GM03348 (cell line): ENCODE measurements around the gene DUS1L.

Experiments
- DNase-seq: peaks from one replicate; pipeline ENCODE4 v3.0.0; 2012; ENCODE audit warnings: low spot score

DUS1L gene

DNA sequence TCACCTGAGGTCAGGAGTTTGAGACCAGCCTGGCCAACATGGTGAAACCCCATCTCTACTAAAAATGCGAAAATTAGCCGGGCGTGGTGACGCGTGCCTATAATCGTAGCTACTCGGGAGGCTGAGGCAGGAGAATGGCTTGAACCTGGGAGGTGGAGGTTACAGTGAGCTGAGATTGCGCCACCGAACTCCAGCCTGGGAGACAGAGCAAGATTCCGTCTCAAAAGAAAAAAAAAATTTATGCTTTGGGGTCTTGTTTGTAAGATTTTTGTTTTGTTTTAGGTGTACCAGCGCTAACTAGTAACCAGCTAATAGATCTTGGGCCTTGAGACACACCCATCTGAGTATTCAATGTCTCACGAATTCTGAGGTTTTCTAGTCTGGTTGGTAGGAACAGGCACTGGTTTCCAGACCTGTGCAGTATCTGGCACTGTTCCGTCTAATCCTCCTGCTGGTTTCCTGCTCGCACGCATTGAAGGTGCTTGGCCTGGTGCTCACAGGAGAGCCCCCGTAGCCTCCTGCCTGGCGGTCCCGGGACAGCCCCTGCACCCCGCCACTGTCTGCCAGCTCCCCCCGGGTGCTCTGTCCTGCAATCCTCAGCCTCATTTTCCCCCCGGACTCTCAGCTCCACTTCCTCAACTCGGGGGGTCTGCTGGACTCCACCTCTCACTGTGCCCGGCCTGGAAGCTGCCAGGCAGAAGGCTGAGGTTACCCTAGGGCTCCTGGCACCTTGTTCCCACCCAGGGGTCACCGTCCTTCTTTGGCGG, 10.6 kb upstream of the DUS1L start:
- no peak for DNase-seq

DNA sequence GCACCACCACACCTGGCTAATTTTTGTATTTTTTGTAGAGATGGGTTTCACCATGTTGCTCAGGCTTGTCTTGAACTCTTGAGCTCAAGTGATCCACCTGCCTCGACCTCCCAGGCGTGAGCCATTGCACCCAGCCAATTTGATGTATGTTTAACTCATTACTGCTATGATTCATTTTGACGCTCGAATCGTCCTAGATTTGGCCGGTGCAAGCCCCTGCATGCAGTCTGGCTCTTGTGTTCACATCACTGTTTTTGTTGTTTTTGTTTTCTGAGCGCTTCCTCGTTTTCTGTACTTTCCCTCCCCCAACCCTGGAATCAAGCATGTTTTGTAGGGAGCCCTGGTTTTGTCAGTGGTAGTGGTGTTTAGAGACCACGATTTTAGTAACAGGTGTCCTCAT, 7.8 kb upstream of the DUS1L start:
- no peak for DNase-seq

DNA sequence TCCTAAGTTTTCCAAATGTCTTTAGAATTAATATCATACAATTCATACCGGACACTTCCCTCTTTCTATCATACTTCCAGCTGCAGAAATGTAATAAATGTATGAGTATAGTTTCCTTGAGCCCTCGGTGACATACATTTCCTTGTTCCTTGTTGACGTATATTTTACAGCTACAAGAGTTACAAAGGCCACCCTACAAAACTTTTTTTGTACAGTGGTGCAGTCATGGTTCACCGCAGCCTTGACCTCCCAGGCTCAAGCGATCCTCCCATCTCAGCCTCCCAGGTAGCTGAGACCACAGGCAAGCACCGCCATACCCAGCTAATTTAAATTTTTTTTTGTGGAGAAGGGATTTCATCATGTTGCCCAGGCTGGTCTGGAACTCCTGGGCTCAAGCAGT, 7.2 kb upstream of the DUS1L start:
- no peak for DNase-seq

DNA sequence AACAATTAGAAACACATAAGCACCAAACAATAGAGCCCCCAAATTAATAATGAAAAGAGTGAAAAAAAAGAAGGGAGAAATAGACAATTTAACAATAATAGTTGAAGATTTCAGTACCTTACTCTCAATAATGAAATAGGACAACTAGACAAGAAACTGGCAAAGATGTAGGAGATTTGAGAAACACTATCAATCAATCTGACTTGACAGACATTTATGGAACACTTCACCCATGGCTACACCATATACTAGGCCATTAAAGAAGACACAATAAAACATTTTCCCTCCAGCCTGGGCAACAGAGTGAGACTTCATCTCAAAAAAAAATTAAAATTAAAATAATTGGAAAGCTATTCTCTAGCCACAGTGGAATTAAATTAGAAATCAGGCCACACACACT, 5.0 kb upstream of the DUS1L start:
- no peak for DNase-seq

DNA sequence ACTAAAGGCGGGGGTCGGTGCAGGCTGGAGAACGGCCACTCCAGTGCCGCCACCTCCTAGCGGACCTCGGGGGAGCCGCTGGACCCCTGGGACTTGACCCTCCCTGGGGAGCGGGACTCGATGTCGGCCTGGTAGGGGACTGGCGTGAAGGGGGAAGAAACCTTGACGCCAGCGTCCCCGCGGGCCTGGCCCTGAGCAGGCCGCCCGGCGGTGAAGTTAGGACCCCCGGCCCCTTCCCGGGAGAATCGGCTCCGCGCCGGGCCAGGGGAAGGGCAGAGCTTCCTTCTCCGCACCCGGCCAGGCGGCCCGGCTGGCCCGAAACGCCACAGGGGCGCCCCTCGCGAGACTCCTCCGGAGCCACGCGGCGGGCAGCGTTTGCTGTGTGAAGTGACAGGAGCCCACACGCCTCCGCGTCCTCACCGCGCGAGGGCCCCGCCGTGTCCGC, 389 bp downstream of the DUS1L start:
- DNase-seq: peak; percentile 27

DNA sequence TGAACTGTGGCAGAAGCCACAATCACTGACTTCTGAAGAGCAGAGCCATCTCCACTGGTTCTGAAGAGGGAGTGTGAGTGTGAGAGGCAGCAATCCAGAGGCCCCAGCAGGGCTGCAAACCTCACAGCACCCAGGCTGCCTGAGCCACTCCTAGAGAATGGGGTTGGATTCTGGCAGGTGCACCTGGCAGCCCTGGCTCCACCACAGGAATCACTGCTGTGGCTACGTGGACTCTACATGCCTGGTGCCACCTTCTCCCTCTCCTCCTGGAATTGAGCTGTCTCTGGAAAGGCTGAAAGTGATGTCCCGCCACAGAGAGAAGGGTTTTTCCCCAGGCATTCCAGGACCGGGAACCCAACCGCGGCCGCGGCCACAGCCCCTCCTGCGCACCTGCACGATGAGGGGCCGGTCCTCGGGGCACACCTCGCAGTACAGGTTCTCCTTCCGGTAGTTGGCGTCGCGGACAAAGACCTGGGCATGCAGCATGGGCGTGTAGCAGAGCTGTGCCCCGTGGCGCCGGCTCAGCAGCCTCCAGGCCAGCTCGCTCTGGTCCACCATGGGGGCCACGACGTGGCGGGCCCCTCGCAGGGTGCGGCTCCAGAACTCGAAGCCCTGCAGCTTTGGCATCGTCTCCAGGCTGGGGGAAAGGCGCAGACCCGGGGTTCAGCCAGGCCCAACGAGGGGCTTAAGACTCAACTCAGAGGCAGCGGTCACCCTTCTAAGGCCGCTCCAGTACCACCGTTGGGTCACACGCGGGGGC, 991 bp downstream of the DUS1L start:
- DNase-seq: no peak

DNA sequence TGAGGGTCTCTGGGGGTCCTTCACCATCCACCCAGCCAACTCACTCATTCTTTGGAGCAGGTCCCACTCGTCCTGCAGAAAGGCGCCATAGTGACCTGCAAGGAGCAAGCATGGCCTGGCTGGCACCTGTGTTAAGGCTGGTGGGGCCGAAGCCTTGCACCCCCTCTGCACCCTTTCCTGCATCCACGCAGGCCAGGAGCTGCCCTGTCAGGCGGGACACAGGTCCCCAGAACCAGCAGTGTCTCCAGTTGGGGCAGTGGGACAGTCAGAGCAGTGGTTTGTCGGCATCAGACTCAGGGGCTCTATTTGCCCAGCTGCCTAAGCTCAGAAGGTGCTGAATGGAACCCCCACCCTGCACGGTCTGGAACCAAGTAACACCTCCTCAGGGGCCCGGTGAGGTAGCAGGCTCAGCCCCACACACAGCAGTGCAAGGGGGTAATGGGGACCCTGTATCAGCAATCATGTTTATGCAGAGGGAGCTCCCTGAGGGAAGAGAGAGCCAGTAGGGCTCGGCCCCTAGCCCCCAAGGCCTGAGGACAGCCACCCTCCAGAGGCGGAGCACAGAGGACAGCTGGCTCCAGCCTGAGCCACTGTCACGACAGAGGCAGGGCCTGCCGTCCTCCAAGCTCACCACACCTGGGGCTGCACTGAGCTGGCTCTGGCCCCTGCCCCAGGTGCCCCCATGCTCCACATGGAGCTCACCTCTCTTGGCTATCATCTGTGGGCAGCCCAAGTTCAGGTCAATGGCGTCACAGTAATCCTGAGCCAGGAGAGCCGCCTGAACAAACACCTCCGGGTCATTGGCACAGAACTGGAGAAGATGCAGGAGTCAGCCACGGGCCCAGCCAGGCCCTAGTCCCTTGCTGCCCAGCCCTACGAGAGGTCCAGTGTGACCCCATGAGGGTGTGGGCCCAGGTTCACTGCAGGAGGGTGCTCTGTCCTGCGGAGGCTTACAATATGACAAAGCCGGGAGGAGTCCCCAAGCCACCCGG, 1.9 kb downstream of the DUS1L start:
- no peak for DNase-seq

DNA sequence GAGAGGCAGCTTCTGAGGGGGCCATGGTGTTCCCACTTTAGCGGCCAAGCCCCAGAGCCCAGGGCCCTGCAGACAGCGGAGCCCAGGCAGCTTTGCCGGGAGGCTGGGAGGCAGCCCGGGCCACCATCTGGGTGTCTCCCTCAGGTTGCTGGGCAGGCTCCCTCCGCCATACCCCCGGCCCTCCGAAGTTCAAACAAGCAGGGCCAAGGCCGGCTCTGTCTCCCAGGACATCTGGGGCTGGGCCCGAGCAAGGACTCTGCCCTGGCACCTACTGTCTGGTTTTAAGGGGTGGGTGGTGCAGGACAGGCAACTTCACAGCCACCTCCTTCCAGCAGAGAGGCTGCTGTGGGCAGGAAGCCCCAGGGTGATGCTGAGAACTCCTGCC, 2.6 kb downstream of the DUS1L start:
- no peak for DNase-seq

DNA sequence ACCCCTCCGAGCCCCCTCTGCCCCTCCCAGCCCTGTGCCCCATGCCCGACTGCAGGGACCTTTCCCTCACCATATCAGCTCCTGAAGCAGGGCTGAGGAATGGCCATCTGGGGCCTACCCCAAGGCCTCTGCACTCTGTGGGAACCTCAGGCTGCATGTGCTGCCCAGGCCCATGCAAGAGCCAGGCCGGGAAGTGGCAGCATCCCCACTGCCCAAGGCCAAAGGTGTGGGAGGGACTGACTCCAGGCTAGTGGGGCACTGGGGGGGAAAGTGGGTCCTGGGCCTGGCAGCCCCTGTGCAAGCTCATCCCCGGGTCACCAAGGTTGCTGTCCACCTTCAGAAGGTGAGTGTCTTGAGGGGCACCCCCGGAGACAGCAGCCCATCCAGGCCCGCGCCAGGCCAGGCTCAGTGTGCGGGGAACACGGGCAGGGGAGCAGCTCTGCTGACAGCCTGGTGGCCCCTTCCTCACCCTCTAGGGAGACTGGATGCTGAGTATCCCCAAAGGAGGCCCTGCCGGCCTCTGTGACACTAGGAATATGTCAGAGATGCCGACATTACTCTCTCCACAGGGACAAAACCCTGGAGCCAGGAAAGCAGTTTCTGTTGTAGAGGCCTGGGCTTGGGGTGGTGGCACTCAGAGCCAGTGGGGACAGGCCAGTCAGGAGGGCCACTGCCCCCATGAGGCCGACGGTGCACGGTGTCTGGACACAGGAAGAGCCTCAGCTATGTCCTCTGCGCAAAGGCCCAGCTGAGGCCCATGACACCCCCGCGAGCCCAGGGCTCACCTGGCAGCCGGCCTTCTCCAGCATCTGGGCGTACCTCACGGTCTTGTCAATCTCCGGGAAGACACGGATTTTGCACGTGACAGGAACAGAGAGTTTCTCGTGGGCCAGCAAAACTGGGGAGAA, 3.3 kb downstream of the DUS1L start:
- no peak for DNase-seq

DNA sequence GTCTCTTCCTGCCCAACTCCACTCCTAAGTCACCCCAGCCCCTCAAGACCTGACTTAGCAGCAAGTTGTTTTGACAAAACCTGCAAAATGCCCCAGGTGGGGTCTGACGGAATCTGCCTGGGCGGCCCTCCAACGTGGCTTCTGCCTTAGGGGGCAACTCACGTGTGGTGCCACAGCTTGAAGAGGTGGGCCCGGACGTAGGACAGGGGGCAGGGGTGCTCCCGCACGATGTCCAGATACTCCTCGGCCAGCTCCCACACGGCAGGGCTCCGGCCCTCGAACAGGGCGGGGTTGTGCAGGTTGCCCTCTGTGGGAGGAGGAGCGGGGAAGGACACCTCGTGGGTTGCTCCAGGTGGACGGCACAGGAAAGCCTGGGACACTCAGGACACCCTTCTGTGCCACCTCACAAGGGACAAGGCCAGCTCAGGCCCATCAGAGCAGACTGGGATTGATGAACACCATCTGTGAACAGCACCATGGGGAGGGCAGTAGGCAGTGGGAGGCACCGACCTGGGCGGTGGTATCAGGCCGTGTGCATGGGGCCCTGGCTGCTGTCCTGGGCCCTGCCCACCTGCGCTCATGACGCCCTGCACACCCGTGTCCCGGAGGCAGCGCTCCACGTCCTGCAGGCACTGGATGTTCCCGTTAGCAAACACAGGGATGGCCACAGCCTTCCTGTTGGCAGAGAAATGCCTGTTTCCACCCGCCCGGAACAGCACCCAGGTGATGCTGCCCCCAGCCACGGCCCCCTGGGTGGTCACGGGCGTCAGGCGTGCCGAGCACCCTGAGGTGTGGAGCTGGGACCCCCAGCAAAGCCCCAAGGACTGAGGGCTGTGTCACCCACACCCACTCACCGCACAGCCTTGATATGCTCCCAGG, 4.3 kb downstream of the DUS1L start:
- no peak for DNase-seq

DNA sequence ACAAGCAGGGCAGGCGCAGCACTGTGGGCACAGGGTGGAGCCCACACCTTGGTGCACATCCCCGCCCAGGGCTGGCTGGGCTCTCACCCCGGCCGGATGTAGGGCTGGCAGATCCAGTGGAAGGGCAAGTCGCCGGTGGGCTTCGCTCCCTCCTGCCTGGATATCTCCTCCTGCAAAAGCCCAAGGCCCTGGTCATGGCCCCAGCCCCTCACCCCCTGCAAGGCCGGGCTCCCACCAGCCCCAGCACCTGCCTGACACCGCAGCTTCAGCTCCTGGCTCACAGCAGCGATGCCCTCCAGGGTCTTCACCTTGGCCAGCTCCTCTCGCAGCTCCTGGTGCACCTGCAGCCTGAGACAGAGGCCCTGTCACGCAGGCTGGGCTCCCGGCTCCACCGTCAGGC, 5.0 kb downstream of the DUS1L start:
- DNase-seq: no peak

DNA sequence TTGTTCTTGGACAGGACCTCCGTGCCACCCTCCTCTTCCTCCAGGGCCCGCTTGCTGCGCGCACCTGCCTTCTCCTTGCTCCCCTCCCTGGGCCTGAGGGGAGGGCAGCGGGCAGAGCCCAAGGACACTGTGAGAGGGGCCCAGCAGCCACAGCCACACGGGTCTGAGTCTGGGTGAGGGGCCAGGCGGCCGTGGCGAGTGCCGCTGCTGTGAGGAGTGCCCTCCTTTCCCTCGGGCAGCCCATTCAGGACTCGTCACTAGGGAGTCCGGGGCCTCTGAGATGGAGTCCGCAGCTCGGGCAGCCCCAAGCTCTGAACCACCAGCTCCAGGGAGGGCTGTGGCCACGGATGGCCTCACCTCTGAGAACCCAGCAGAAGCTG, 5.6 kb downstream of the DUS1L start:
- no peak for DNase-seq

DNA sequence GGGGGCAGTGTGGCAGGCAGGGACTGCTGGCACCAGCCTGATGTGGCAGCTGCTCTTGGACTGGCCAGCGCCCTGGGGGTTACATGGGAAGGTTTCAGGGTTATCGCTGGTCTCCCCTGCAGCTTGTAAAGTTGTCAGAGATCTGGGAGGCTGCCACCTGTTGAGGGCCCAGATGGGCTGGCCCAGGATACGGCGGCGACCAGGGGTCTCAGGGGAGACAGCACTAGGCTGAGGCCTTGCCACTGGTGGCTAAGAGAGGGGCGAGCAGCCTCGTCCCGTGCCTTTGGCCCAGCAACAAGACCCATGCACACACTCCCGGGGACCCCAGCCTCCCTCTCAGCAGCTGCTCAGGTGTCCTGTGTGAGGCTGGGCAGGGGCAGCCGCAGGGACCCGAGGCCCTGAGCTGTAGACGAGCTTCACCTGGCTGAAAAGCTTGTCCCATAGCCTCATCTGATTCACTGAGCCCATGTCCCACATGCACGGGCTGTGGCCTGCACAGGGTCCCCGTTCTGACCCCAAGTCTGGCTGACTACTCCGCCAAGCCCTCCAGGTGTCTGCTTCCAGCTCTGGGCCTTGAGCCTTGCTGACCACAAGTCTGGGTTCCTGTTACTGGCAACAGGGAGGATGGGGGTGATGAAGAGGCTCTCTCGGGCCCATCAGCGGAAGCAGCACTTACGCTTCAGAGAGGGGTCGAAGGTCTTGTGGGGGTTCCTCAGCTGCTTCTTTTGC, 6.2 kb downstream of the DUS1L start:
- DNase-seq: no peak

DNA sequence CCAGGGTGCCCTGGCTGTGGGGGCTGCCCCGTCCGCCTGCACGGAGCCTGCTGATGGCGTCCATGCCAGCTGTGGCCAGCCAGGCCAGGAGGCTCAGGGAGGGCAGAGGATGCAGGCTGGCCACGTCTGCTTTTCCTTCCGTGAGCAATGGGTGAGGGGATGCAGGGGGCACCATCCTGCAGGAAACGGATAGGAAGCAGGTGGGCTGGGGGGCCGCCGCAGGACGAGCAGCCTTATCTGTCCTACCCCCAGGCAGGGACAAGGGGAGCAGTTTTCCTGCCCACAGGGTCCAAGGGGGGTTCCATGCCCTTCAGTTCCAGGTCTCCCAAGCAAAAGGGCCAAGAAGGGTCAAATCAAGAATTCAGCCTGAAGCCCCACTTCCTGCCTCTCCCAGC, 6.8 kb downstream of the DUS1L start:
- no peak for DNase-seq

DNA sequence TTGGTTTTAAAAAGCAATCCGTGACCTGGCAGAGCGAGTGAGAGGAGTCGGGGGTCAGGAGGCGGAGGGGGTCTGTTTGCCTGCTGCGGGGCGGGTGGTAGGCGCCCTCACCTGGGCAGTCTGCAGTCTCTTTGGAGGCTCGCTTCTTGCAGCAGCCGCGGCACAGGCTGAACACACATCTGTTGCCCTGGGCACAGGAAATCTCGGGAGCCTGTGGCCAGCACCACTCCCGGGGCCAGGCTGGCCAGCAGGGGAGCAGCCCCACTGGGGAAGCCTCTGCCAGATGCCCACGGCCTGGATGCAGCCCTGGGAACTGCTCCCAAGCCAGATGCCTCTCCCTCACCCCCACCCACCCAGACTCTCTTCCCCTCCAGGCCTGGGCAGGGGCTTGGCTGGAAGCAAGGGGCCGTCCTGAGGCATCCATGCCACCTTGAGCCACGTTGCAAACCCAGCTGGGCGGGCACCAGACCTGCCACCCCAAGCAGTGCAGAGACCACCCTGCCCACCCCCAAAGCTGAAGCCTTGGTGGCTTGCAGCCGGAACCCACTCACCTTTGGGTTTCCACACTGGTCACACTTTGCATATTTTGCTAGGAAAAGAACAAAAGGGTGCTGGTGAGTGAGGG, 7.3 kb downstream of the DUS1L start:
- no peak for DNase-seq

DNA sequence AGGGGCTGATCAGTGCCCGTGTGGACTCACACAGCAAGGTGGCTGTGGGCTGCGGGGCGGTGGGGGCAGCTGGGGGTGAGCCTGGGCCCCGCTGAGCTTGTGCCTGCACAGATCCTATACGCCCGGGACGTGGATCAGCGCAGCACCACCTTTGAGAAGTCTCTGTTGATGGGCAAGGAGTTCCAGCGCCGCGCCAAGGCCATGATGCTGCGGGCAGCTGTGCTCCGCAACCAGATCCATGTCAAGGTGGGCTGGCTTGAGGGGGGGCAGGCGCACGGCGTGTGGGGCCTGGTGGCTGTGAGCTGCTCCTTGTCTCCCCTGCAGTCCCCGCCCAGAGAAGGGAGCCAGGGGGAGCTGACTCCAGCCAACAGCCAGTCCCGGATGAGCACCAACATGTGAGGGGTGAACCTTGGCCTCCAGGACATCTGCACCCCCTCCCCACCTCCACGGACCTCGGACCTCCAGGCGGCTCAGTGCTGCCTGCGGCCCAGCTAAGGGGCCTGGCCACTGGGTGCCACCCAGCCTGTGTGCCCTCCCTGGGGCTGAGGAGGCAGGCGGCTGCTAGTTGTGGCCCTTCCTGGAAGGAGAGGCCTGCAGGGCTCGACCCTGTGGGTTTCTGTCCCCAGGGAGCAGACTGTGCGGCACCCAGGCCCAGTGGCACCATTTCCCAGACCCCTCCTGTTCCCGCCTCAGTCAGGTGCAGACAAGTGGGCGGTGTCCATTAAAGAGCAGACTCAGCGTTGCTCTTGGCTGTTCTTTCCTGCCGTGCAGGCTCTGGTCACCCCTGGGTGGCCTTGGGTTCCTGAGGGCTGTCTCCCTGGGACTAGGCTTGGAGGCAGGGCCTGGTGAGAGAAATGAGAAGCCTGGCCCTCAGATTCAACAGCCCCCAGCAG, 8.6 kb downstream of the DUS1L start:
- DNase-seq: no peak

DNA sequence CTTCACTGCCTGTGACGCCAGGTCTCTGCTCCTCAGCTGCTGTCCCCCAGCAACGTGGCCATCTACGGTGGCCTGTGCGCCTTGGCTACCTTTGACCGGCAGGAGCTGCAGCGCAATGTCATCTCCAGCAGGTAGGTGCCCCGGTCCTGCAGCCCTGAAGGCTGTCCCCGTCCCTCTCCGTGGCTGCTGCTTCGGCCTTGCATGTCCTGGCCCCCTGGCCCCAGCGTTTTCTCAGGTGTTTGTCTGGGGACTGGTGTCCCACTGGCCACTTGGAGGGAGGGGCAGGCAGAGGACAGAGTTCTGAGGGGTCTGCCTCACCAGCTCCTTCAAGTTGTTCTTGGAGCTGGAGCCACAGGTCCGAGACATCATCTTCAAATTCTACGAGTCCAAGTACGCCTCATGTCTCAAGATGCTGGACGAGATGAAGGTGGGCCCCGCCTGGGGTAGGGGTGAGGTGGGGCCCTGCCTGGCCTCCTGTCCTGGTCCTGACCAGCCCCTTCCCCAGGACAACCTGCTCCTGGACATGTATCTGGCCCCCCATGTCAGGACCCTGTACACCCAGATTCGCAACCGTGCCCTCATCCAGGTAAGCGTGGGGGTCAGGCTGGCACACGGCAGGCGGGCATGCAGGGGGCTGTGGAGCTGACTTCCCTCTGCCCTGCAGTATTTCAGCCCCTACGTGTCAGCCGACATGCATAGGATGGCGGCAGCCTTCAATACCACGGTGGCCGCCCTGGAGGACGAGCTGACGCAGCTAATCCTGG, 9.5 kb downstream of the DUS1L start:
- no peak for DNase-seq
